Activated CD4-positive, alpha-beta T cell treated with anti-CD3 and anti-CD28 coated beads for 24 hours (primary cell): ENCODE data around the gene TRIM26.

Source experiments
- DNase-seq, 2 donors: peaks; one replicate each; pipeline ENCODE4 v3.0.0-alpha.2; 2020; ENCODE audit warnings: low read depth in 2 of 2

The TRIM26 gene

GRCh38 chr6:30207619-30208295 lies 5.4 kb downstream of the TRIM26 start:
- no peak for DNase-seq

GRCh38 chr6:30206799-30207618 lies 6.2 kb downstream of the TRIM26 start:
- no peak for DNase-seq

GRCh38 chr6:30206152-30206551 lies 7.1 kb downstream of the TRIM26 start:
- DNase-seq = no peak

- no peak for DNase-seq
Observed at GRCh38 chr6:30204116-30204515, 9.1 kb downstream of the TRIM26 start.

GRCh38 chr6:30202366-30202765 lies 10.8 kb downstream of the TRIM26 start:
- no peak for DNase-seq

- no peak for DNase-seq
Observed at GRCh38 chr6:30200551-30201281, 12.5 kb downstream of the TRIM26 start.

- no peak for DNase-seq
Observed at GRCh38 chr6:30198166-30199084, 14.8 kb downstream of the TRIM26 start.

- DNase-seq = no peak
Observed at GRCh38 chr6:30196376-30196775, 16.8 kb downstream of the TRIM26 start.

- no peak for DNase-seq
Observed at GRCh38 chr6:30195951-30196350, 17.3 kb downstream of the TRIM26 start.

GRCh38 chr6:30194797-30195690 lies 18.2 kb downstream of the TRIM26 start:
- no peak for DNase-seq

GRCh38 chr6:30192076-30192475 lies 21.1 kb downstream of the TRIM26 start:
- no peak for DNase-seq

- DNase-seq = no peak
Observed at GRCh38 chr6:30188541-30188940, 24.7 kb downstream of the TRIM26 start.

GRCh38 chr6:30185846-30186484 lies 27.2 kb downstream of the TRIM26 start:
- no peak for DNase-seq

GRCh38 chr6:30184417-30185031 lies 28.7 kb downstream of the TRIM26 start:
- DNase-seq = no peak

- DNase-seq = no peak
Observed at GRCh38 chr6:30180145-30180544, 33.1 kb downstream of the TRIM26 start.

GRCh38 chr6:30178837-30179236 lies 34.4 kb downstream of the TRIM26 start:
- DNase-seq = no peak

GRCh38 chr6:30175765-30176164 lies 37.4 kb downstream of the TRIM26 start:
- DNase-seq = no peak

GRCh38 chr6:30172681-30173080 lies 40.5 kb downstream of the TRIM26 start:
- DNase-seq = no peak

GRCh38 chr6:30171677-30172471 lies 41.3 kb downstream of the TRIM26 start:
- DNase-seq = no peak
